D721Med (cell line): ENCODE results near the gene PEG3.

Experiments used
- DNase-seq: peaks from one replicate; pipeline ENCODE4 v3.0.0; 2011; ENCODE audit warnings: low spot score; ENCODE audit not compliant: insufficient read length
- FAIRE-seq: peaks from 2 replicates; lab custom pipeline; 2011; peaks lifted over from hg19 to GRCh38; lab: Jason Lieb, UNC
- CTCF ChIP-seq: IDR thresholded peaks from 2 replicates; pipeline ENCODE4 v1.5.1; 2012; ENCODE audit warnings: mild to moderate bottlenecking, control low read depth; ENCODE audit not compliant: insufficient read depth; ENCODE audit errors: missing control alignments

PEG3 gene

GRCh38 chr19:56822755-56823154 lies 17.8 kb downstream of the PEG3 start:
- TF ChIP-seq CTCF: no peak
- DNase-seq (no peak), FAIRE-seq (no peak)

- TF ChIP-seq CTCF: no peak
- no peak for DNase-seq
- no peak for FAIRE-seq
Measured at GRCh38 chr19:56821675-56822074, 18.9 kb downstream of the PEG3 start.

GRCh38 chr19:56821209-56821608 lies 19.3 kb downstream of the PEG3 start:
- DNase-seq: no peak
- FAIRE-seq: no peak
- TF ChIP-seq CTCF: no peak

GRCh38 chr19:56819166-56819565 lies 21.4 kb downstream of the PEG3 start:
- FAIRE-seq (no peak), DNase-seq (no peak)
- no peak for TF ChIP-seq CTCF

- no peak for TF ChIP-seq CTCF
- FAIRE-seq (no peak), DNase-seq (no peak)
Measured at GRCh38 chr19:56814656-56815055, 25.9 kb downstream of the PEG3 start.

GRCh38 chr19:56813531-56813930 lies 27.0 kb downstream of the PEG3 start:
- FAIRE-seq (no peak), DNase-seq (no peak)
- no peak for TF ChIP-seq CTCF

- FAIRE-seq: no peak
- DNase-seq: no peak
- TF ChIP-seq CTCF: no peak
Measured at GRCh38 chr19:56811480-56811879, 29.0 kb downstream of the PEG3 start.
